ENCODE measurements around the gene SF3A2.

Gene SF3A2

GRCh38 chr19:2255112-2255845, 18.7 kb downstream of the SF3A2 start:
- no peak for DNase-seq

DNA sequence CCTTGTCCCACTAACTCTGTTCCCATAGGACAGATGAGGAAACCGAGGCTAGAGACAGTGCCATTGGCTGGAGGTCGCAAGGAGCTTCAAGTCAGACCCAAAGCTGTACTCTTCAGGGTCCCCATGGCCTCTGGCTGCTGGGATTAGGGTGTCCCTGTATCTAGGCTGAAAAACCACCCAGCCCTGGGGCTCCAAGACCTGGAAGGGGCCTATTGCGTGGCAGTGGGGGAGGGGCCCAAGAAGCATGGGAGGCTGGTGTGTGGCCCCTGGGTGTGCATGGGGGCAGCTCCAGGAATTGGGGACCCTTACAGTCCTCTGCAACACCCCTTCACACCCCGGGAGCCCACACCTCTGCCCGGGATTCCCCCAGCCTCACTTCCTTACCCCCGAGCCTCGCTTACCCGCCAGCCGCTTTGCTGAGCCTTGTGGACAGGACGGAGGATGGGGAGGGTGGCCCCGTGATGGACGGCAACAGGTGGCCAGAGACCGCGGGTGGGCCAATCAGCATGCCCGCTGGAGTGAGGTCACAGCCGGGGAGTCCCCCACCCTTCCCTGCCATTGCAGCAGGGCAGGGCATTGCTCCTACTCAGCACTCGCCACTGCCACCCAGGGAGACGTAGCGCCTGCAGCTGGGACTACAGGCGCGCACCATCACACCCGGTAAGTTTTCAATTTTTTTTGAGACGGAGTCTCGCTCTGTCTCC, 19.5 kb downstream of the SF3A2 start, which contains the start of gene JSRP1:
TSS of gene JSRP1 (minus strand) at position 436 of the 704 bp plus-strand sequence. CDS start 1,103 bp downstream, outside the sequence.
- no peak for DNase-seq

GRCh38 chr19:2259336-2259735, 22.7 kb downstream of the SF3A2 start:
- no peak for DNase-seq

DNA sequence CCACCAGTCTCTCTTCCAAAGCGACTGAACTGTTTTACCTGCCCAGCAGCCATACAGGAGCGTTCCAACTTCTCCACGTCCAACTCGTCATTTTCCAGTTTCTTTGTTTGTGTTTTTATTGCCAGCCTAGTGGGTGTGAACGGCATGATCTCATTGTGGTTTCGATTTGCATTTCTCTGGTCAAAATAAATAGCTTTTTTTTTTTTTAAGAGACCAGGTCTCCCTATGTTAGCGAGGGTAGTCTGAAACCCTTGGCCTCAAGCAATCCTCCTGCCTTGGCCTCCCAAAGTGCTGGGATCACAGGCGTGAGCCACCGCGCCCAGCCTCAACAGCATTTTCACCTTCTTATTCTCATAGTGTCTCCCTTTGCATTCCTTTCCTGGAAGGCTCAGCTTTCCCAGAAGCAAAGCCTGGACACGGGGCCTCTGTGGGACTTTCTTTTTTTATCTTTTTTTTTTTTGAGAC, 23.7 kb downstream of the SF3A2 start:
- DNase-seq = no peak

- peak; percentile 55 for DNase-seq
These were observed 25.0 kb downstream of the SF3A2 start for GRCh38 chr19:2261438-2262172.

- DNase-seq = no peak
These were observed 29.8 kb downstream of the SF3A2 start for GRCh38 chr19:2266183-2266993.

DNA sequence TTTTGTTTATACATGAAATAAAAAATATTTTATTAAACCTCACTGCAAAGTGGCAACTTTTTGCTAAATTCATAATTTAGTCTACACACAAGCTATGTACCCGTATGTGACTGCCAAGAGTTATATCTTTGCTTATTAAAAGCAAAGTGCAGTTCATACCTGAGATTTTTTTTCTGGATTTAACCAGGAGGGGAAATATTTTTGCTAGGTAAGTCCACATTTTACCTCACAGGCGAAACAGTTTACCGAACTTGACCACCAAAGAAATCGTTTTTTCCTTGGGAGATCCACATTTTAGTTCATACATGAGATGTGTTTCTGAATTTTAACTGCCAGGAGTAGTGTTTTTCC, 31.8 kb downstream of the SF3A2 start:
- DNase-seq = no peak

- DNase-seq = no peak
These were observed 32.2 kb downstream of the SF3A2 start for GRCh38 chr19:2268861-2269243.

GRCh38 chr19:2269244-2270156, 32.9 kb downstream of the SF3A2 start:
- DNase-seq = peak; percentile 99

DNA sequence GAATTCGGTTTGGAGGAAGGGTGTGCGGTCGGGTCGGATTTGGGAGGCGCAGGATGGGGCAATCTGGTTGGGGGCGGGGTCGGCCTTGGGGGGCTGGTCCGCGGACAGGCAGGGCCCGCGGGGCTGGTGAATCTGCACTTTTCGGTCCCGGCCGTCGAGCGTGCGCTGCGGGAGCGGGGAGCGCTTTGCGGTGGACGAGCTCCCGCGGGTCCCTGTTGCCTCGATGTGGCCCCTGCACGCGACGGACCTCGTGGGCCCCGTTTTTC, 33.5 kb downstream of the SF3A2 start:
- peak; percentile 28 for DNase-seq

GRCh38 chr19:2270423-2271233, 34.0 kb downstream of the SF3A2 start:
- peak; percentile 68 for DNase-seq

GRCh38 chr19:2271234-2272103, 34.8 kb downstream of the SF3A2 start:
- DNase-seq = no peak

GRCh38 chr19:2273356-2274184, 36.9 kb downstream of the SF3A2 start:
- DNase-seq = peak; percentile 67

DNA sequence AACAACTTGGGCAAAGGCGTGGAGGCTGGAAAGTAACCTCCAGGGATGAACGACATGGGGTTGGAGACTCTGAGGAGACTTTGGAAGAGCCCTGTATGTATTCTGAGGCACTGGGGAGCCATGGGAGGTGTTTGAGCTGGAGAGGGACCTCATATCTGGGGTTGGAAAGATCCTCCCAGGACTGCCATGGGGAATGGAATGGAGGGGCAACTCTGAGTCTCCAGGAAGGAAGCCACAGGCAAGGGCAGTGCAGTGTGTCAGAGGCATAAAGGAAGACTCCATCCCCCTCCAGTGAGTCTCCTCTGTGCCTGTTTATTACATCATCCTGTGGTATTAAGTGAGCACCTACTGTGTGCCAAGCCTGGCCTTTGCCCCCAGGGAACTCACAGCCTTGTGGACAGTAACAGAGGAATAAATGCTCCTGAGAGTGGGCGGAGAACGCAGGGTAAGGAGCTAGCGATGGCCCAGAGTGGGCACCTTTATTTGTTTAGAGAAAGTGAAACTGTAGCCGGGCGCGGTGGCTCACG, 37.6 kb downstream of the SF3A2 start:
- no peak for DNase-seq

DNA sequence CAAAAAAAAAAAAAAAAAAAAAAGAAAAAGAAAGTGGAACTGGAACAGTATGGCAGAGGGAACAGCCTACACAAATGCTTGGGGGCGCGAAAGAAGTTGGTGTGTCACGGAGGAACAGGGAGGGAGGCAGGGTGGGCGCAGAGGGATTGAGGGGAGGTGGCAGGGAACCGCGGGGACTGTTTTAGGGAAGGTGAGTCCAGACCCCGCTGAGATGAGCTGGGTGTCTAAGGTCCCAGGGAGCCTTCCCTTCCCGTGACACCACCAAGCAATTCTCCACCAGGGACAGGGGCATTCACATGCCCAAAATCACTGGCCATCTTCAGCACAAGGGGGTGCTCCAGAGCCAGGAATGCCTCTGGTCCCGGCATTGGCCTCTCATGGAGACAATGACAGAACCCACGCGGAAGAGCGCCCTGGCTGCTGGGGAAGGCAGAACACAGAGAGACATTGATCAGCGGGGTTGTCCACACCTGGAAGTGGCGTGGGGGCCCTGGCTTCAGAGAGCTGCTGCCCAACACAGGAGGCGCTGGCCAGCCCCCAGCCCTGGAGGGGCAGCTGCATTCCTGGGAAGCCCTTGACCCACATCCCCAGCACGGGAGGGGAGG, 38.4 kb downstream of the SF3A2 start:
- DNase-seq = peak; percentile 46

GRCh38 chr19:2275588-2276428, 39.2 kb downstream of the SF3A2 start:
- no peak for DNase-seq

- no peak for DNase-seq
These were observed 39.9 kb downstream of the SF3A2 start for GRCh38 chr19:2276429-2276986.
